HepG2 (cell line): ENCODE measurements around the gene SPATA12. TPM values are rescaled to one million over a fixed set of nuclear protein-coding genes. Genes with fewer than 3 reads are reported as not detected.
A peak's percentile ranks its signal among the peaks of the same experiment; 100 is the strongest.

Source experiments
- ATAC-seq: fragments of 200-7000 bp; cut with Tn5 transposase; 3 replicates; pipeline ENCODE4 v1.9.1; 2020; ENCODE audit warnings: mild to moderate bottlenecking, moderate library complexity
- BruUV-seq: library from RNA; stranded (reverse); fragments of 400-500 nt; replicated peaks from 2 replicates; lab custom pipeline; 2021; lab: Mats Ljungman, UMichigan
- CTCF ChIA-PET: fragments of 300-600 bp; formaldehyde crosslinking; extraction: SDS; loops from one replicate; lab custom pipeline; 2021; ENCODE audit warnings: low total read pairs, inconsistent platforms, low intra/inter-chr PET ratio; lab: Yijun Ruan, JAX
- POLR2A ChIA-PET: fragments of 350-600 bp; sonication (Branson Sonifier 250); formaldehyde crosslinking; loops from one replicate; lab custom pipeline; 2020; ENCODE audit warnings: antibody characterized with exemption, inconsistent platforms; lab: Yijun Ruan, JAX
- DNase-seq: peaks from one replicate; pipeline ENCODE4 v3.0.0-alpha.2; 2015; ENCODE audit warnings: low spot score
- FAIRE-seq: peaks from 3 replicates; lab custom pipeline; 2011; peaks lifted over from hg19 to GRCh38; lab: Jason Lieb, UNC
- H2AFZ ChIP-seq: one replicate; pipeline ENCODE4 v1.6.1; 2011; ENCODE audit warnings: low read length, inconsistent platforms
- H3K27ac ChIP-seq: fragments of 300-600 bp; 3 replicates; pipeline ENCODE4 v1.8.0; 2011; ENCODE audit warnings: mixed run types, mild to moderate bottlenecking, mixed read lengths, low read length, inconsistent platforms; ENCODE audit not compliant: insufficient read depth; ENCODE audit errors: extremely low read length
- H3K27me3 ChIP-seq, 2 experiments: fragments of 200-600 bp in 1 of 2; 2 replicates in 1 of 2; 3 replicates in 1 of 2; pipeline versions ENCODE4 v1.6.0 to v1.8.0; 2011; ENCODE audit warnings: low read length in 2 of 2, mild to moderate bottlenecking in 2 of 2, moderate library complexity in 2 of 2, inconsistent platforms in 1 of 2; ENCODE audit not compliant: insufficient read depth in 2 of 2, control insufficient read depth in 1 of 2
- H3K36me3 ChIP-seq, 2 experiments: fragments of 200-600 bp in 1 of 2; replicated peaks in 1 of 2; 2 replicates in 1 of 2; 3 replicates in 1 of 2; pipeline versions ENCODE4 v1.5.1 to v1.8.0; 2011; ENCODE audit warnings: low read length in 2 of 2, inconsistent platforms in 1 of 2; ENCODE audit not compliant: insufficient read depth in 2 of 2, control insufficient read depth in 1 of 2
- H3K4me1 ChIP-seq: 2 replicates; pipeline ENCODE4 v1.5.1; 2012; ENCODE audit warnings: low read length, inconsistent platforms; ENCODE audit not compliant: insufficient read depth
- H3K4me2 ChIP-seq: 2 replicates; pipeline ENCODE4 v1.6.0; 2011; ENCODE audit warnings: low read depth, low read length, inconsistent platforms
- H3K4me3 ChIP-seq, 3 experiments: fragments of 200-600 bp in 1 of 3; sonication (generic), shearing (Covaris generic) in 1 of 3; replicated peaks in 1 of 3; 2 replicates each; pipeline ENCODE4 v1.5.1; 2011 to 2016; ENCODE audit warnings: low read length in 3 of 3, inconsistent platforms in 2 of 3, low read depth in 2 of 3, mild to moderate bottlenecking in 2 of 3, control low read depth in 1 of 3, mixed read lengths in 1 of 3; ENCODE audit not compliant: insufficient read depth in 1 of 3
- H3K79me2 ChIP-seq: one replicate; pipeline ENCODE4 v1.6.1; 2011; ENCODE audit warnings: low read length, inconsistent platforms; ENCODE audit not compliant: insufficient read depth
- H3K9ac ChIP-seq: 2 replicates; pipeline ENCODE4 v1.6.0; 2011; ENCODE audit warnings: mild to moderate bottlenecking, low read depth, low read length, inconsistent platforms; ENCODE audit not compliant: insufficient read depth
- H3K9me3 ChIP-seq: 2 replicates; pipeline ENCODE4 v1.5.1; 2012; ENCODE audit warnings: mild to moderate bottlenecking, low read length
- H4K20me1 ChIP-seq: 2 replicates; pipeline ENCODE4 v1.6.0; 2011; ENCODE audit warnings: inconsistent platforms, mild to moderate bottlenecking, low read length, moderate library complexity; ENCODE audit not compliant: insufficient read depth
- AHR ChIP-seq: IDR thresholded peaks from 2 replicates; pipeline ENCODE4 v1.6.1; 2018; ENCODE audit warnings: missing genetic modification reagents, missing compliant biosample characterization
- KLF15 ChIP-seq: sonication (generic); formaldehyde crosslinking; IDR thresholded peaks from 2 replicates; pipeline ENCODE4 v1.8.1; 2023; ENCODE audit warnings: borderline replicate concordance, mild to moderate bottlenecking, inconsistent platforms, missing genetic modification reagents, mixed read lengths
- RBM22 ChIP-seq: fragments of 200-400 bp; formaldehyde crosslinking; optimal IDR thresholded peaks from 2 replicates; pipeline ENCODE3; 2017; ENCODE audit warnings: mild to moderate bottlenecking, low read length, moderate library complexity
- SIN3A ChIP-seq: IDR thresholded peaks from 2 replicates; pipeline ENCODE4 v1.6.1; 2011; ENCODE audit warnings: low read depth, mild to moderate bottlenecking, control low read depth, low read length, borderline replicate concordance
- ZBTB3 ChIP-seq: sonication (generic); formaldehyde crosslinking; IDR thresholded peaks from 2 replicates; pipeline ENCODE4 v1.4.0; 2020; ENCODE audit warnings: low read depth, mild to moderate bottlenecking, moderate library complexity, missing genetic modification reagents, borderline replicate concordance
- ZNF296 ChIP-seq: sonication (generic); formaldehyde crosslinking; conservative IDR thresholded peaks from 2 replicates; pipeline ENCODE4 v1.5.0; 2020; ENCODE audit warnings: mild to moderate bottlenecking, missing genetic modification reagents
- ZNF431 ChIP-seq: sonication (generic); formaldehyde crosslinking; IDR thresholded peaks from 2 replicates; pipeline ENCODE4 v1.9.0; 2022; ENCODE audit warnings: missing genetic modification reagents, low read depth, mild to moderate bottlenecking, borderline replicate concordance
- ZNF569 ChIP-seq: sonication (generic); formaldehyde crosslinking; IDR thresholded peaks from 2 replicates; pipeline ENCODE4 v1.5.0; 2020; ENCODE audit warnings: mild to moderate bottlenecking, missing genetic modification reagents, moderate library complexity, borderline replicate concordance
- ZNF670 ChIP-seq: sonication (generic); formaldehyde crosslinking; IDR thresholded peaks from 2 replicates; pipeline ENCODE4 v1.8.0; 2022; ENCODE audit warnings: mild to moderate bottlenecking, missing genetic modification reagents, borderline replicate concordance
- ZNF7 ChIP-seq: IDR thresholded peaks from 2 replicates; pipeline ENCODE4 v1.6.1; 2016; ENCODE audit warnings: missing biosample characterization, missing genetic modification reagents
- WGBS: methylation state at CpG from one replicate; pipeline ENCODE4 v1.1.6; 2017; ENCODE audit warnings: low lambda C conversion rate; 5-methylcytosine and 5-hydroxymethylcytosine counted together
- in situ Hi-C: cut with HindIII; loops from 2 replicates; pipeline ENCODE4 v1.10.0; 2017; ENCODE audit warnings: low pct_unique_long_range_greater_than_20kb; ENCODE audit not compliant: extremely low pct_ligation_motif_present
- intact Hi-C: fragments of 100-400 bp; cut with micrococcal nuclease; formaldehyde crosslinking; loops from one replicate; pipeline ENCODE4 v1.10.0; 2022; ENCODE audit not compliant: unreplicated experiment
- polyA plus RNA-seq, 8 experiments: library from polyadenylated mRNA; depleted of rRNA in 3 of 8; stranded (reverse) in 7 of 8; unstranded in 1 of 8; fragments of >200 nt; fragmentation: Illumina TruSeq in 4 of 8; extraction: Trizol in 4 of 8; gene quantifications; 2 replicates each; pipeline versions ENCODE4 v1.2.1 to v1.2.3, GENCODE V29; 2011 to 2016; ENCODE audit warnings: low read depth in 4 of 8, missing spikeins in 1 of 8, mixed read lengths in 1 of 8; ENCODE audit not compliant: insufficient read depth in 1 of 8
- total RNA-seq, 5 experiments: library from RNA; depleted of rRNA; stranded (reverse); fragments of >200 nt; fragmentation: Illumina TruSeq; extraction: Trizol; gene quantifications; 2 replicates each; pipeline ENCODE4 v1.2.3, GENCODE V29; 2016; ENCODE audit warnings: low read depth in 1 of 5
- TF ChIP-seq, protein P1 (sequence below): IDR thresholded peaks from 2 replicates; pipeline ENCODE4 v1.6.1; 2016; ENCODE audit warnings: missing genetic modification reagents, missing compliant biosample characterization
- TF ChIP-seq, protein P2 (sequence below): sonication (generic); formaldehyde crosslinking; conservative IDR thresholded peaks from 2 replicates; pipeline ENCODE4 v1.8.0; 2022; ENCODE audit warnings: low read depth, missing genetic modification reagents
- TF ChIP-seq, protein P3 (sequence below): sonication (generic); formaldehyde crosslinking; IDR thresholded peaks from 2 replicates; pipeline ENCODE4 v1.4.0; 2020; ENCODE audit warnings: mild to moderate bottlenecking, low read depth, missing genetic modification reagents
- TF ChIP-seq, protein P4 (sequence below): sonication (generic); formaldehyde crosslinking; IDR thresholded peaks from 2 replicates; pipeline ENCODE4 v1.4.0; 2020; ENCODE audit warnings: missing genetic modification reagents, borderline replicate concordance
- TF ChIP-seq, protein P5 (sequence below): sonication (generic); formaldehyde crosslinking; IDR thresholded peaks from 2 replicates; pipeline ENCODE4 v1.8.0; 2022; ENCODE audit warnings: missing genetic modification reagents, mild to moderate bottlenecking, borderline replicate concordance

SPATA12 gene
- total and polyA plus RNA-seq, 2 of the 13 experiments (the other 11 are each of a cell fraction or from before 2014, with no cell fraction given) = 0.09 to 0.25 TPM

DNA sequence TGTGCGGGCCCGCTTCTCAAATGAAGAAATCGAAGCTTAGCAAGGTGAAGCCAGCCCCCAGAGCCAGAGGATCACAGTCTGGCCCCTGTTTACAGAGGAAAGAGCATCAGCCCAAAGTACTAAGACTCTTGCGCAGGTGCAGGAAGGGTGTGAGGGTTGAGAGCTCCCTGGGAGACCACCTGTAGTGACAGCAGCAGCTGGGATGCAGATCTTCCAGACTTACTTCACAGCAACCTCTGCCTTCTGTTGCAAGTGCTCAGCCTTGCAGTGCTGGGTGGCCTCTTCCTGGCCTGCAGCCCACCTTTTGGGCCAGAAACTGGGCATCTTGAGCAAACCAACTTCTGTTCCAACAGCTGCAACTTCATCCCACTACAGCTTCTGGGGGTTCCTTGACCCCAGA, 19.7 kb downstream of the SPATA12 start:
- peak overlapping the region; percentile 92 for H3K4me2 ChIP-seq
- in situ Hi-C loops = loop anchor here (10.0 kb wide), 1 partner anchor 85 kb away; no protein-coding TSS in a partner anchor
- DNase-seq = no peak
- TF ChIP-seq ZNF569 (CRISPR knock-in tag) (no peak), RBM22 (no peak), KLF15 (CRISPR knock-in tag) (no peak), AHR (CRISPR knock-in tag) (no peak), ZNF296 (CRISPR knock-in tag) (no peak), ZNF7 (CRISPR knock-in tag) (no peak), ZNF670 (CRISPR knock-in tag) (no peak), ZNF431 (no peak), ZBTB3 (CRISPR knock-in tag) (no peak), SIN3A (no peak)
- TF ChIP-seq, protein P1, sequence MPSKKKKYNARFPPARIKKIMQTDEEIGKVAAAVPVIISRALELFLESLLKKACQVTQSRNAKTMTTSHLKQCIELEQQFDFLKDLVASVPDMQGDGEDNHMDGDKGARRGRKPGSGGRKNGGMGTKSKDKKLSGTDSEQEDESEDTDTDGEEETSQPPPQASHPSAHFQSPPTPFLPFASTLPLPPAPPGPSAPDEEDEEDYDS = no peak
- TF ChIP-seq, protein P2, sequence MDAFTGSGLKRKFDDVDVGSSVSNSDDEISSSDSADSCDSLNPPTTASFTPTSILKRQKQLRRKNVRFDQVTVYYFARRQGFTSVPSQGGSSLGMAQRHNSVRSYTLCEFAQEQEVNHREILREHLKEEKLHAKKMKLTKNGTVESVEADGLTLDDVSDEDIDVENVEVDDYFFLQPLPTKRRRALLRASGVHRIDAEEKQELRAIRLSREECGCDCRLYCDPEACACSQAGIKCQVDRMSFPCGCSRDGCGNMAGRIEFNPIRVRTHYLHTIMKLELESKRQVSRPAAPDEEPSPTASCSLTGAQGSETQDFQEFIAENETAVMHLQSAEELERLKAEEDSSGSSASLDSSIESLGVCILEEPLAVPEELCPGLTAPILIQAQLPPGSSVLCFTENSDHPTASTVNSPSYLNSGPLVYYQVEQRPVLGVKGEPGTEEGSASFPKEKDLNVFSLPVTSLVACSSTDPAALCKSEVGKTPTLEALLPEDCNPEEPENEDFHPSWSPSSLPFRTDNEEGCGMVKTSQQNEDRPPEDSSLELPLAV (CRISPR knock-in tag) = no peak
- TF ChIP-seq, protein P3, sequence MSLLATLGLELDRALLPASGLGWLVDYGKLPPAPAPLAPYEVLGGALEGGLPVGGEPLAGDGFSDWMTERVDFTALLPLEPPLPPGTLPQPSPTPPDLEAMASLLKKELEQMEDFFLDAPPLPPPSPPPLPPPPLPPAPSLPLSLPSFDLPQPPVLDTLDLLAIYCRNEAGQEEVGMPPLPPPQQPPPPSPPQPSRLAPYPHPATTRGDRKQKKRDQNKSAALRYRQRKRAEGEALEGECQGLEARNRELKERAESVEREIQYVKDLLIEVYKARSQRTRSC (CRISPR knock-in tag) = no peak
- TF ChIP-seq, protein P4, sequence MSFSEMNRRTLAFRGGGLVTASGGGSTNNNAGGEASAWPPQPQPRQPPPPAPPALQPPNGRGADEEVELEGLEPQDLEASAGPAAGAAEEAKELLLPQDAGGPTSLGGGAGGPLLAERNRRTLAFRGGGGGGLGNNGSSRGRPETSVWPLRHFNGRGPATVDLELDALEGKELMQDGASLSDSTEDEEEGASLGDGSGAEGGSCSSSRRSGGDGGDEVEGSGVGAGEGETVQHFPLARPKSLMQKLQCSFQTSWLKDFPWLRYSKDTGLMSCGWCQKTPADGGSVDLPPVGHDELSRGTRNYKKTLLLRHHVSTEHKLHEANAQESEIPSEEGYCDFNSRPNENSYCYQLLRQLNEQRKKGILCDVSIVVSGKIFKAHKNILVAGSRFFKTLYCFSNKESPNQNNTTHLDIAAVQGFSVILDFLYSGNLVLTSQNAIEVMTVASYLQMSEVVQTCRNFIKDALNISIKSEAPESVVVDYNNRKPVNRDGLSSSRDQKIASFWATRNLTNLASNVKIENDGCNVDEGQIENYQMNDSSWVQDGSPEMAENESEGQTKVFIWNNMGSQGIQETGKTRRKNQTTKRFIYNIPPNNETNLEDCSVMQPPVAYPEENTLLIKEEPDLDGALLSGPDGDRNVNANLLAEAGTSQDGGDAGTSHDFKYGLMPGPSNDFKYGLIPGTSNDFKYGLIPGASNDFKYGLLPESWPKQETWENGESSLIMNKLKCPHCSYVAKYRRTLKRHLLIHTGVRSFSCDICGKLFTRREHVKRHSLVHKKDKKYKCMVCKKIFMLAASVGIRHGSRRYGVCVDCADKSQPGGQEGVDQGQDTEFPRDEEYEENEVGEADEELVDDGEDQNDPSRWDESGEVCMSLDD (CRISPR knock-in tag) = no peak
- TF ChIP-seq, protein P5, sequence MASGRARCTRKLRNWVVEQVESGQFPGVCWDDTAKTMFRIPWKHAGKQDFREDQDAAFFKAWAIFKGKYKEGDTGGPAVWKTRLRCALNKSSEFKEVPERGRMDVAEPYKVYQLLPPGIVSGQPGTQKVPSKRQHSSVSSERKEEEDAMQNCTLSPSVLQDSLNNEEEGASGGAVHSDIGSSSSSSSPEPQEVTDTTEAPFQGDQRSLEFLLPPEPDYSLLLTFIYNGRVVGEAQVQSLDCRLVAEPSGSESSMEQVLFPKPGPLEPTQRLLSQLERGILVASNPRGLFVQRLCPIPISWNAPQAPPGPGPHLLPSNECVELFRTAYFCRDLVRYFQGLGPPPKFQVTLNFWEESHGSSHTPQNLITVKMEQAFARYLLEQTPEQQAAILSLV (CRISPR knock-in tag) = no peak

More for the DNA sequence above, 19.7 kb downstream of the SPATA12 start:
- Histone ChIP-seq H3K27me3 (peaks cover 0 to 8% of the 10 kb centered on the region in 2 experiments; a peak in 1 of 5 replicates), H4K20me1 (no peaks in the 10 kb centered on the region), H3K9ac (no peak overlapping the region), H3K9me3 (no peaks in the 10 kb centered on the region), H3K4me3 (no peak overlapping the region), H3K36me3 (no peaks in the 10 kb centered on the region; a peak in 1 of 5 replicates), H3K79me2 (peaks cover 10% of the 10 kb centered on the region), H3K27ac (no peak overlapping the region), H3K4me1 (peaks cover 51% of the 10 kb centered on the region), H2AFZ (no peak overlapping the region)
- no peak for FAIRE-seq
- intact Hi-C loops = no loop called here
- WGBS = no CpG with 5 or more reads among the region's 4 CpGs
- no peak for ATAC-seq
- CTCF ChIA-PET = no interaction called here
- POLR2A ChIA-PET = interaction anchor here (1.1 to 4.0 kb wide), 2 partner anchors 19 to 89 kb away, joined by 3 to 29 read pairs; no protein-coding TSS in a partner anchor
- no TSS peak for BruUV-seq
